Measurements from ENCODE around the gene GPD2.

GPD2 gene

DNA sequence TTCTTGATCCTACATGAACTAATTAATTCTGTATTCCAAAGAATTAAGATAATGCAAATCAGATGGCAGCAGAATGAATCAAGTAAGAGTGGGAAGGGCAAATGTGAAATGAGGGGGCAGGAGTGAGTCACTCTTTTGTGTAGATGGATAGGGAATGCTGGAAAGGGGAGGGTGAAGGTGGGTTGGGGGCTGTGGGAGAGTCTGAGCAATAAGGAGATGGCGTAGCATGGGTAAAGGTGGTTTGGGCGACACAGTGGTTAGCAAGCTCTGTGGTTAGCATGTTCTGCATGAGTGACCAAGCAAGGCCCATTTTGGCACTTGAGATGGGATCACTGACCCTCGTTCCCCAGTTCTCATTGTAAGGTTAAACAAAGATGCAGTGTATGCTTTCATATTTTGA lies 20.4 kb downstream of the GPD2 start:
- Mint-ChIP-seq H3K4me1 (peaks cover 67% of the 10 kb centered on the region), H3K4me3 (no peak overlapping the region), H3K36me3 (peaks cover 19% of the 10 kb centered on the region), H3K27ac (no peak overlapping the region), H3K27me3 (no peaks in the 10 kb centered on the region), H3K9me3 (no peaks in the 10 kb centered on the region)
- peak; percentile 72 for ATAC-seq

- Mint-ChIP-seq H3K4me1 (peaks cover 60% of the 10 kb centered on the region), H3K27me3 (no peaks in the 10 kb centered on the region), H3K4me3 (no peak overlapping the region), H3K36me3 (peaks cover 17% of the 10 kb centered on the region), H3K27ac (peak overlapping the region; percentile 3), H3K9me3 (no peaks in the 10 kb centered on the region)
- ATAC-seq, result no peak
These were observed 21.6 kb downstream of the GPD2 start for GRCh38 chr2:156457523-156458517.

- H3K36me3 Mint-ChIP-seq, result peaks cover 7% of the 10 kb centered on the region
- H3K27ac Mint-ChIP-seq, result no peak overlapping the region
- no peaks in the 10 kb centered on the region for H3K9me3 Mint-ChIP-seq
These were observed 23.5 kb downstream of the GPD2 start for GRCh38 chr2:156459720-156460119.

GRCh38 chr2:156464106-156464505 lies 27.9 kb downstream of the GPD2 start:
- Mint-ChIP-seq H3K4me3 (no peak overlapping the region), H3K27ac (no peak overlapping the region), H3K27me3 (no peaks in the 10 kb centered on the region), H3K9me3 (no peaks in the 10 kb centered on the region), H3K36me3 (peaks cover 7% of the 10 kb centered on the region), H3K4me1 (peaks cover 39% of the 10 kb centered on the region)
- ATAC-seq, result no peak

More at GRCh38 chr2:156459720-156460119, 23.5 kb downstream of the GPD2 start:
- H3K27me3 Mint-ChIP-seq, result no peaks in the 10 kb centered on the region
- no peak overlapping the region for H3K4me3 Mint-ChIP-seq
- H3K4me1 Mint-ChIP-seq, result peaks cover 43% of the 10 kb centered on the region
- no peak for ATAC-seq

DNA sequence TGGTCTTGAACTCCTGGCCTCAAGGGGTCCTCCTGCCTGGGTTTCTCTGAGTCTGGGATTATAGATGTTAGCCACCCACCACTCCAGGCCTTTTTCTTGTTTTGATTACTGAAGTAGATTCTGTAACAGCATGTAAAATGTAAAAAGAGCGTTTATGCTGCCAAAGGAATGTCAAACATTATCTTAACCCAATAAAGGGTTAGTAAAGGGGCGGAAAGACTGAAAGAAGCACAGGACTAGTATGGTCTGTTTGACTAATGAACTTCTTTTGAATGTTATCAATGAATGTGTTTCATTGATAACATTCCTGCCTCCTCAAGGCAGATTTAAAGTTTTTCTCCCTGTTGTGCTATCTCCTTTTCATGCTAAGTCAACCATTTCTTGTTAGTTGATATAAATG lies 29.4 kb downstream of the GPD2 start:
- peaks cover 47% of the 10 kb centered on the region for H3K4me1 Mint-ChIP-seq
- no peaks in the 10 kb centered on the region for H3K9me3 Mint-ChIP-seq
- no peaks in the 10 kb centered on the region for H3K27me3 Mint-ChIP-seq
- H3K4me3 Mint-ChIP-seq, result no peak overlapping the region
- ATAC-seq, result no peak
- peaks cover 7% of the 10 kb centered on the region for H3K36me3 Mint-ChIP-seq
- no peak overlapping the region for H3K27ac Mint-ChIP-seq

GRCh38 chr2:156466739-156467405 lies 30.7 kb downstream of the GPD2 start:
- Mint-ChIP-seq H3K9me3 (no peaks in the 10 kb centered on the region), H3K27ac (no peak overlapping the region), H3K4me1 (peaks cover 54% of the 10 kb centered on the region), H3K4me3 (no peak overlapping the region), H3K36me3 (peaks cover 7% of the 10 kb centered on the region), H3K27me3 (no peaks in the 10 kb centered on the region)
- no peak for ATAC-seq

DNA sequence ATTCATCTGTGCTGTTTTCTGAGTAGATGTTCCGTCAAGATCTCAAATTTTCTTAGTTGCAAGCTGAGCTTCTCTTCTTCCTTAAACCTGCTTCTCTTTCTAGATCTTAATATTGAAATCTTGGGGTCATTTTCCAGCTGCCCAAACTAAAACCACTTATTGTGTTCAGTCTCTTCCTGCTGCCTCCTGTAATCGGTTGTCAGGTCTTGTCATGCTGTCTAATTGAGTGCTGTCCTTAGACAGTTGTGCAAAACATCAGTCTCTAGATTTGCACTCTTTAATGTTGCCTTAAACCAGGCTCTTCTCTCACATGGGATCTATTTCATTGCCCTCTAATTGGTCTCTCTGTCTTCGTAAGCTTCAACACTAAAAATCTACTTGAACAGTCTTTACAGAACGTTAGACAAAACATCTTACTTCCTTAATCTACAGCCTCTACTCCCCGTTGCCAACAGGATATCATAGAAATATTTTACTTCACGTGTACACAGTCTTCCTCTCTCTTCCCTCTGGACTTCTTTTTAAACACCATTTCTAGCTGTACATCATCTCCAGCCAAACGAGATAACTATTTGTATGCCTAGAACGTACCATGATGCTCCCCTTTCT lies 34.9 kb downstream of the GPD2 start:
- Mint-ChIP-seq H3K27ac (peak overlapping the region; percentile 38), H3K9me3 (no peaks in the 10 kb centered on the region), H3K4me3 (peak overlapping the region; percentile 9), H3K4me1 (peaks cover 48% of the 10 kb centered on the region), H3K36me3 (no peaks in the 10 kb centered on the region), H3K27me3 (no peaks in the 10 kb centered on the region)
- ATAC-seq, result no peak

- H3K27ac Mint-ChIP-seq, result peak overlapping the region; percentile 38
- no peaks in the 10 kb centered on the region for H3K27me3 Mint-ChIP-seq
- no peaks in the 10 kb centered on the region for H3K9me3 Mint-ChIP-seq
- peaks cover 45% of the 10 kb centered on the region for H3K4me1 Mint-ChIP-seq
- no peak for ATAC-seq
- peaks cover 6% of the 10 kb centered on the region for H3K36me3 Mint-ChIP-seq
- H3K4me3 Mint-ChIP-seq, result no peak overlapping the region
These were observed 35.6 kb downstream of the GPD2 start for GRCh38 chr2:156471762-156472161.

DNA sequence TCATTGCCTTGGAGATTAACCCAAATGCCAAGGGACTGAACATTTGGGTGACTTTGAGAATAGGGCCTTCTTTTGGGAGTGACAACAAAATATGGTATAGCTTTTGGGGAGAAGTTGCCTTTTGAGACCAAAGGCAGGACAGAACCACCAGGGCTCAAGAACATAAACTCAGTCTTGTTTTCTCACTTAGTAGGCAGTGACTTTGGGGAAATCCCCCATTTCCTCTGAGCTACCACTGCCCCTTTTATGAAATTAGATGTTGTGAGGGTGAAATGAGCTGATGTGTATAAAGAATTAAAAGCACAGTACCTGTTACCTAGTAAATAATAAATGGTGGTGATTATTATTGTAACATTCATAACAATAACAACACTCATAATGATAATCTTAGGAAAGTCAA lies 36.5 kb downstream of the GPD2 start:
- no peaks in the 10 kb centered on the region for H3K27me3 Mint-ChIP-seq
- H3K4me1 Mint-ChIP-seq, result peaks cover 40% of the 10 kb centered on the region
- H3K9me3 Mint-ChIP-seq, result no peaks in the 10 kb centered on the region
- no peak overlapping the region for H3K27ac Mint-ChIP-seq
- ATAC-seq, result peak; percentile 61
- no peak overlapping the region for H3K4me3 Mint-ChIP-seq
- H3K36me3 Mint-ChIP-seq, result peaks cover 10% of the 10 kb centered on the region

DNA sequence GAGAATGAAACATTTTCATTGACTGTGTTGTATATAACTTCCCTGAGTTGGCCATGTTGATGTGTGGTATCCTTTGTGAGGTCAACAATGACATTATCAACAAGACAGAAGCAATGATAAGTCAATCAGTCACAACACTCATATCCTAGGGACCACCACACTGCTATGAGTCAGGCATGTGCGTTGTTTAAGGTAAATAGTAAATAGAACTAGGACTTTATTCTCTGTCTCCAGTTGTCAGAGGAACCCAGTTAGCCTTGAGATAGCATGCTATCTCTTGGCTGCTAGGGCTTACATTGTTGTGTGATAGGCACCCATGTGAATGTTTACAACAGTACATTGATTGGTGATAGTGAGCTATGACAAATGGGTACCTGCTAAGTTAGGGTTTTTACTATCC lies 37.3 kb downstream of the GPD2 start:
- peaks cover 33% of the 10 kb centered on the region for H3K4me1 Mint-ChIP-seq
- H3K27ac Mint-ChIP-seq, result no peak overlapping the region

DNA sequence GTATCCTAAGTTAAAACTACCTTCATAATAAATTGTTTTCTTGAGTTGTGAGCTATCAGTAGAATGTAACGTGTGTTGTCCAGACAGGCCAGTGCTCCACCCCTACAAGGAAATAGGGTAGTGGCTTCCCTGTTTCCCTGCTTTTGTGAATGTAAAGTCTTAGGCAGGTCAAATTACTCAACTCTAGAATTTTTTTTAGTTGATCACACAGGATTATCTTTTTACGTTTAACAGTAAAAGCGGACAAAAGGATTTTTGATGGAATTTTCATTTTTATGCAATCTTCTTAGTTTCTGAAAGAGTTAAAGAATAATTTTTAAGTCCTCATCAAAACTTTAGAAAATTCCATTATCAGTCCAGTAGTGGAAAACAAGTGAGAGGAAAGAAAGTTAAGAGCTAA lies 38.2 kb downstream of the GPD2 start:
- peaks cover 14% of the 10 kb centered on the region for H3K36me3 Mint-ChIP-seq
- H3K27me3 Mint-ChIP-seq, result no peaks in the 10 kb centered on the region
- H3K27ac Mint-ChIP-seq, result no peak overlapping the region
- H3K9me3 Mint-ChIP-seq, result no peaks in the 10 kb centered on the region
- no peak for ATAC-seq
- H3K4me3 Mint-ChIP-seq, result no peak overlapping the region
- peaks cover 29% of the 10 kb centered on the region for H3K4me1 Mint-ChIP-seq

More for the DNA sequence above, 37.3 kb downstream of the GPD2 start:
- Mint-ChIP-seq H3K27me3 (no peaks in the 10 kb centered on the region), H3K4me3 (no peak overlapping the region), H3K9me3 (no peaks in the 10 kb centered on the region), H3K36me3 (peaks cover 10% of the 10 kb centered on the region)
- no peak for ATAC-seq

- H3K36me3 Mint-ChIP-seq, result peaks cover 23% of the 10 kb centered on the region
These were observed 40.1 kb downstream of the GPD2 start for GRCh38 chr2:156476021-156476849.

GRCh38 chr2:156476850-156477206 lies 40.6 kb downstream of the GPD2 start:
- Mint-ChIP-seq H3K4me1 (peaks cover 6% of the 10 kb centered on the region), H3K27me3 (no peaks in the 10 kb centered on the region), H3K9me3 (no peaks in the 10 kb centered on the region), H3K27ac (no peak overlapping the region), H3K4me3 (no peak overlapping the region), H3K36me3 (peaks cover 23% of the 10 kb centered on the region)
- ATAC-seq, result no peak

More at GRCh38 chr2:156476021-156476849, 40.1 kb downstream of the GPD2 start:
- no peaks in the 10 kb centered on the region for H3K9me3 Mint-ChIP-seq
- no peak overlapping the region for H3K4me3 Mint-ChIP-seq
- ATAC-seq, result no peak
- no peak overlapping the region for H3K27ac Mint-ChIP-seq
- peaks cover 12% of the 10 kb centered on the region for H3K4me1 Mint-ChIP-seq
- no peaks in the 10 kb centered on the region for H3K27me3 Mint-ChIP-seq

DNA sequence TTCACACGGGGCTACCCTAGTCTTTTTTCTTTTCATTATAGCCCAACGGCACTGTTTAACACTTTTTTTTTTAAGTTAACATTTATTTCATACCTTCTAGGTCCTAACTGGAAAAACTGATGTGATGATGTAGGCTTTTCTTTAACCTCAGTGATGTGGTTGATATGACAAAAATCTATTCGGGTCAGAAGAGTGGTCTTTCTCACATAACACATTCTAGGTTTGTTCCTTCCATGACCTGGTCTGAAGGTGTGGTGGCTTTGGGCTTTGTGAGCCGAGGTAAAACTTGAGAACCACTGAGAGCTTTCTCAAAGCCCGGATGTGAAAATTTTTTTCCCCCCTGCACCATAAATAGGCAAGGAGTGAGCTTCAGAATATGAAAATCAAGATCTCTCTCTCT lies 44.2 kb downstream of the GPD2 start:
- Mint-ChIP-seq H3K4me3 (no peak overlapping the region), H3K27me3 (no peaks in the 10 kb centered on the region), H3K27ac (peak overlapping the region; percentile 11), H3K4me1 (peaks cover 19% of the 10 kb centered on the region), H3K9me3 (no peaks in the 10 kb centered on the region), H3K36me3 (peaks cover 44% of the 10 kb centered on the region)
- no peak for ATAC-seq

DNA sequence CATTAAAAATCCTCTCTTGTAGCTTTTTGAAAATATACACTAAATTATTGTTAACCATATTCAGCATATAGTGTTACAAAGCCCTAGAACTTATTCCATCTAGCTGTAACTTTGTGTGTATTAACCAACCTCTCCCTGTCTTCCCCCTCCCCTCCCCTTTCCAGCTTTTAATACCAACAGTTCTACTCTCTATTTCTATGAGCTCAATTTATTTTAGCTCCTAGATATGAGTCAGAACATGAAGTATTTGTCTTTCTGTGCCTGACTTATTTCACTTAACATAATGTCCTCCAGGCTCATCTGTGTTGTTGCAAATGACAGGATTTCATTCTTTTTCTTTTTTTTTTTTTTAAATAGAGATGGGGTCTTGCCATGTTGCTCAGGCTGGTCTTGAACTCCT lies 45.1 kb downstream of the GPD2 start:
- no peaks in the 10 kb centered on the region for H3K27me3 Mint-ChIP-seq
- H3K36me3 Mint-ChIP-seq, result peaks cover 43% of the 10 kb centered on the region
- H3K4me3 Mint-ChIP-seq, result no peak overlapping the region
- no peaks in the 10 kb centered on the region for H3K9me3 Mint-ChIP-seq
- no peak overlapping the region for H3K27ac Mint-ChIP-seq
- H3K4me1 Mint-ChIP-seq, result peaks cover 19% of the 10 kb centered on the region
- ATAC-seq, result no peak

All from stimulated activated memory B cell treated with anti-CD40 and anti-IgM and Interleukin-4, amounts not matched to agents 10 μg/mL and 1 μg/mL and 100 μg/mL, for 72 hours (primary cell).